Measurements from ENCODE around the gene RAPGEF4. TPM values are rescaled to one million over a fixed set of nuclear protein-coding genes. Genes with fewer than 3 reads are reported as not detected.

The RAPGEF4 gene
- polyA plus RNA-seq, 4 donors, result 7.9 to 12.1 (median 11.0) TPM

DNA sequence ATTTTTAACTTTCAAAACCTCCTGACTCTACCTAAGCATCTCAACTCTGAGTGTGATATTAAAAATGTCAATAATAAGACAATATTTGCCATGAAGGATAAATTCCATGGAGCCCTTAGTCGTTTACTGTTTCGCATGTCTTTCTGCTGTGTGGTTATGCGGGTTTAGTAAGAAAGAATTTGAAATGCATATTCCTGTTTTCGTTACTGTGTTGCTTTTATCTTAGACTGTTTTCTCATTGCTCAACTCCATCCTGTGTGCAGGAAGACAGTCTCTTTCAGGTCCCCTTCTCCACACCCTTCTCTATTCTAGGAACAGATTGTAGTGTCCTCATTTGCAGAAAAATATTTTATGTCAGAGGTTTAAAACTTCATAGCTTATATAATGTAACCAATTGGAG lies 257.5 kb downstream of the RAPGEF4 start:
- no peak for DNase-seq (ENCODE audit: low read depth in 4 of 4, low spot score in 3 of 4)

DNA sequence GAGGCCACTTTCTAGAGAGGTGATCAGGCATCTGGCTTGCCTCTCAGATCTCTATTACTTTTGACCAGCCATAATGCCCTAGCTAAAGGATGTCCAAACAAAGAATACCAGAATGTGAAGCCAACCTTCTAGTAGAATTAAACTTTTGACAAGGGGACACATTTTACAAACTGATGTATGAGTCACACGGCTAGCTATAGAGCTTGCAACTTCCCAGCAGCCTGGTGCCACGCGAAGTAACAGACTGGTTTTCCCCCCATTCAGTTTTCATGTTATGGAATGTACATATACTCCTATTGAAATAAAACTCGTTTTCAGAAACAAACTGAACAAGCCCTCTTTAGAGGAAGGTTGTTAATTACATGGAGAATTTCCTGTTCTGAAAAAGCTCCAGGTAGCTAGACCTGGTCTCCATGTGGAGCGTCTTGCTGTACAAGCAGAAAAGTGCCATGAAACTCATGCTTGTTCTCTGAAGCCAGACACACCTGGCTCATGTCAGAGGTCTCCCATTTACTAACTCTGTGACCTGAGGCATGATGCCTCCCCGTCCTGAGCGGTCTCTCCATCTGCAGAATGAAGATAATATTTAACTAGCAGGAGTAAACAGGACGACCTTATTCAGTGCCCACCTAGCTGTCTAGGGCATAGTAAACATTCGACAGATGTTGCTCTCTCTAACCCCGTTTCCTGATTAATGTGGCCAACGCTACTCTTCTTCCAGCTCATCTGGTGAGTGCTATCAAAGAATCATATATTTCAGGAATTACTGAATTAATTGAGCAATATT lies 258.5 kb downstream of the RAPGEF4 start:
- DNase-seq (ENCODE audit: low read depth in 4 of 4, low spot score in 3 of 4), result no peak

DNA sequence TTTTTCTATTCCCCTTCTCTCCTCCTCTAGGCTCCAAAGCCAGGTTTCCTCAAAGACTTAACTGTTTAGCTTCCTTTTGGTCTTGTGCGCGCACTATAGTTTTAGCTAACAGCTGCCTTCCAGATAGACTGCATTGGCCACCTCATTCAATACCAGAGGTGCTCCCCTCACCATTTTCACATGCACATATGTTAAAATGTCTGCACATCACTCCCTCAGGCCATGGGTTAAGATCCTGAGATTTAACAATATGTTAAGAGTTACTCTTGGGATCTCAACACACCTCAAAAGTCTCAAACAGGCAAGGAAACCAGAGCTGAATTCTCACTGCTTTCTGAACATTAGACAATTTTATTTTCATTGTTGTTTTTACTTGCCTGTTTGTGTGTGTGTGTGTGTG lies 259.2 kb downstream of the RAPGEF4 start:
- DNase-seq (ENCODE audit: low read depth in 4 of 4, low spot score in 3 of 4), result no peak

DNA sequence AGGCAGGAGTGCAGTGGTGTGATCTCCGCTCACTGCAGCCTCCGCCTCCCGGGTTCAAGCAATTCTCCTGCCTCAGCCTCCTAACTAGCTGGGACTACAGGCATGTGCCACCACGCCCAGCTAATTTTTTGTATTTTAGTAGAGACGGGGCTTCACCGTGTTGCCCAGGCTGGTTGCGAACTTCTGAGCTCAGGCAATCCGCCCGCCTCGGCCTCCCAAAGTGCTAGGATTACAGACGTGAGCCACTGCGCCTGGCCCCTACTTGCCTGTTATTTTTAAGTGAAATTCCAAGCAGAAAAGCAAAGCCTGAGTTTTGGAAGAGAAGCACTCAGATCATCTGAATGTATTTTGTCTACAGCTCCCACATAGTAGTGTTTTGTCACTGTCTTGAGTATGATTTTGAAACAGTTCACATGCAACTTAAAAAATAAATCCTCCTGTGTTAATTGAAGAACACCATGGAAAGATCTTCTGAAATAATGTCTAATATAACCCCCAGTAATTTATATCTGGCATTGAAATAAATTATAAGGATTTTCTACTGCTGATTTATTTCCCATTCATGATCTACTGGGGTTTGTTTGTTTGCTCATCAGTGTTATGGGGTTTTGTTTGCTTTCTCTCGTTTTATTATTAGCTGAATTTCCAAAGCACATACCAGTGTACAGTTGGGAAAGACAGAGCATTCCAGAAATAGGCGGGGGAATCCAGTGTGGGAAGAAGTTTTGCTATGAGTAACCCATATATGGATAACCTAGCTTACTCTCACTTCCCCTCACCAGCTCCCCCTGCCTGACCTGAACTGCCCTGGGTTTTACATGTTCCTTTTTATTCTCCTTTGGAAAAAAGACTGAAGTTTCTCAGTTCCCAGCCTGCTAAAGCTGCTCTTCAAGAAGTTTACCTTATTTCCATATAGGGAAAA lies 259.9 kb downstream of the RAPGEF4 start:
- DNase-seq (ENCODE audit: low read depth in 4 of 4, low spot score in 3 of 4), result peak in 2 of 4 donors; percentile 43 to 63

DNA sequence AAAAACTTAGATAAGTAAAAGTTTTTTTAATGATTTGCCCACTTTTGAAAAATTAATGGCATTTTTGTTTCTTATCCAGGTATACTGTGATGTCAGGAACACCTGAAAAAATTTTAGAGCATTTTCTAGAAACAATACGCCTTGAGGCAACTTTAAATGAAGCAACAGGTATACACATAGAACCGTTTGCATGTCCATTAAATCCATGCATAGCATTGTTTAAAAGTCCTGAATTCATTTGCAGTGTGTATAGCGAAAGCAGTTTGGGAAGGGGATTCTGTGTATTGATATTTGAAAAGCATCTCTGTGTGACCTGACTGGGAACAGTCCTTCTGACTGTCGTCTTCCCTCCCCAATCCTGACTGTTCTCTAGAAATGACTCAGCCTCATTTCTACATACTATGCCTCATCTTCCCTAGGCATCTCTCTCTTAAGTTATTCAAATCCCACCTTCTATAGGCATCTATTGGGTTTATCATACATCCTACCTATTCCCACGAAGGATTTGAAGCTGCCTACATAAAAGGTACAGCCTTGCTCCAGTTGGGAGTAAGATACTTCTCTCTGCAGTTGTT lies 260.8 kb downstream of the RAPGEF4 start:
- DNase-seq (ENCODE audit: low read depth in 4 of 4, low spot score in 3 of 4), result no peak

DNA sequence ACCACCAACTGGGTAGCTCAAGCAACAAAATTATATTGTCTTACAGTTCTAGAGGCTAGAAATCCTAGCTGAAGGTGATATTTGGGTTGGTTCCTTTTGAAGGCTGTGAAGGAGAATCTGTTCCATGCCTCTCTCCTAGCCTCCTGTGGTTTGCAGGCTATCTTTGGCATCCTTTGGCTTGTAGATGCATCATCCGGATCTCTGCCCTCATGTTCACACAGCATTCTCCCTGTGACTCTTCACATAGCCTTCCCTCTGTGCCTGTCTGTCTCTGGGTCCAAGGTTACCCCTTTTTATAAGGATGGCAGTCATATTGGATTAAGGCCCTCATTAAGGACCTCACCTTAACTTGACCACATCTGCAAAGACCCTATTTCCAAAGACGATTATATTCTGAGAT lies 261.4 kb downstream of the RAPGEF4 start:
- DNase-seq (ENCODE audit: low read depth in 4 of 4, low spot score in 3 of 4), result no peak

DNA sequence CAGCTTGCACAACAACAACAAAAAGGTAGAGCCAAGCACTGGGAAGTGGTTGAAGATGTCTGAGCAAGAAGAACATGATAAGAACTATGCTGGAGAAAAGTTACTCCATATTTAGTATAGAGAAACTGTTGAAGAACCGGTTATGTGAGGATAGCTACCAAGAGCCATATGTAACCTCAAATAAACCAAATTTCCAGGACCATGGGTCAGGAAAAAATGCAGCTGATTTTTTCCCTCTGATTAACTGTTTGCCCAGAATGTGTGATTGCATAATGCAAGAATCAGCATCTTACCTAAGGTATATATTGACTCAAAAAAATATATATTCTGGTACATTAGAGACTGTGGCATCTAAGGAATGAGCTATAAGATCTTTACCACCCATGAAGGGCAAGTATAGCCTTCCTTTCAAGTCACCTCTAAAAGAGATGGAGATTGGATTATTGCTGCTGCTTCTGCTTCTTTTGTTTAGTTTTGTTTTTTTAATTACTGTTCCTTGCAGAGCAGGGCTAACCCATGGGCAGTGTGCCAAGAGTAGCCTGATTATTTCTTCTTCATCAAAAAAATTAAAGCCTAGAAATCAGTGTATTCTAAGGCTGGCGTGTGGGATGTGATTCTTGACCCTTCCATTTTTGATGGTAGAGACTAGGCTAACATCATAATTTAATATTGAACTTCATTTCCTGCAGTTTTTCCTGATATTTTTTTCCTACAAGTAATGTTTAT lies 263.1 kb downstream of the RAPGEF4 start:
- DNase-seq (ENCODE audit: low read depth in 4 of 4, low spot score in 3 of 4), result no peak

DNA sequence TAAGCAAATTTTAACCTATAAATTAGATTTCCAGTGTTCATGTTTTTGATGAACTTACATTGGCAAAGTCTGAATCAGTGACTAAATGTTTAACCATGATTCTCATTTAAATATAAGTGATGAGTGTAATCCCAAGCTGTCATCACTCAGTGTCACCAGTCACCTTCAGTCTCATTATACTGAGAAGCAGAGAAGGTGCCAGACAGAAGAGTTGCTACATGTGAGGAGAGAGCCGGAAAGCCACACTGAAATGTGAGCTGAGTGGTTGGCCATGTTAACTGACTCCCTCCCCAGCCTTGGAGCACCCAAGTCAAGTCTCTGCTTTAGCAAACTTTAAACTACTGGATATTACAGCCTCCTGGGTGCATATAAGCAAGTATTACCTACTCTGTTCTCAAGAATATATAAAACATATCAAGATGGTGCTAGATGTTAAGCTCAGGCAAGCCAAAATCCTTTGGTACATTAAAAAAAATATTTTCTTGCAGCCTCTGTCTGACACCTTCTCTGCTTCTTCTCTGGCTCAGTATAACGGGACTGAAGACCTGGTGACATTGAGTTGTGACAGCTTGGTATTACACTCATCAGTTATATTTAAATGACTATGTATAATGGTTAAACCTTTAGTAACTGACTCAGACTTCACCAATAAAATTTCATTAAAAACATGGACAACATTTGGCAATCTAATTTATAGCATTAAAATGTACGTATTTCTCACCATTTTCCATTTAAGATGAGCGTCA lies 264.2 kb downstream of the RAPGEF4 start:
- no peak for DNase-seq (ENCODE audit: low read depth in 4 of 4, low spot score in 3 of 4)

DNA sequence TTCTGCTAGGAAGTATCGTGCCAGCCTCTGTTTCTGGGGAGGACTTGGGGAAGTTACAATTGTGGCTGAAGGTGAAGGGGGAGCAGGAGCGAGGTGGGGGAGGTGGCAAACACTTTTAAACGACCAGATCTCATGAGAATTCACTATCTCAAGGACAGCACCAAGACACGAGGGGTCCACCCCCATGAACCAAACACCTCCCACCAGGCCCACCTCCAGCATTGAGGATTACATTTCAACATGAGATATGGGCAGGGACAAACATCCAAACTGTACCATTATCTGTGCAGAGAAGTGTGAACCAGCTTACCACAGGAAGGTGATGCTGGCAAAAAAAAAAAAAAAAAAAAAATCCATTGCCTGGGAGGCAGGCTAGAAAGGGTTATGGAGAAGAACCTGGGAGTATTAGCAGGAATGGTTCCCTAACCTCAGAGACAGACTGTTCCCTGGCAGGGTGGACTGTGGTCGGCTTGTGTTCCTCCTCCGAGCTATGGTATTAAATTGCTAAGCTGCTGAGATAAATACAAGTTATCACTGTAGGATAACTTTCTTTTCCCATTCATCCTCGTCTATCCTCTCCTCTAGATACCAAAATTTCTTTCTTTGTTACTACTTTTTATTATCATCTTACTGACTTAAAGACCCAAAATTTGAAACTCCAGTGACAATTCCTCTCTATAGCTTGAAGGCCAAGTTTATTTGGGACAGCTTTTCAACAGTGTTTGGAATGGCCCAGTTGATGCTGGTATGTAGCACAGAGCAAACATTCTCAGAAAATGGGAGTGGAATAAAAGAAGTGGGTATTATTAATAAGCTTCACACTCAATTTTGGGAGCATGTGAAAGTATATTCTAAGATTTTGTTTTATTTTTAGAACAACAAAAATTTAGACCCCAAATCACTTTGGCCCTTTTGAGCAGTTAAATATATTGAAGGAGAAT lies 266.3 kb downstream of the RAPGEF4 start:
- DNase-seq (ENCODE audit: low read depth in 4 of 4, low spot score in 3 of 4), result no peak

DNA sequence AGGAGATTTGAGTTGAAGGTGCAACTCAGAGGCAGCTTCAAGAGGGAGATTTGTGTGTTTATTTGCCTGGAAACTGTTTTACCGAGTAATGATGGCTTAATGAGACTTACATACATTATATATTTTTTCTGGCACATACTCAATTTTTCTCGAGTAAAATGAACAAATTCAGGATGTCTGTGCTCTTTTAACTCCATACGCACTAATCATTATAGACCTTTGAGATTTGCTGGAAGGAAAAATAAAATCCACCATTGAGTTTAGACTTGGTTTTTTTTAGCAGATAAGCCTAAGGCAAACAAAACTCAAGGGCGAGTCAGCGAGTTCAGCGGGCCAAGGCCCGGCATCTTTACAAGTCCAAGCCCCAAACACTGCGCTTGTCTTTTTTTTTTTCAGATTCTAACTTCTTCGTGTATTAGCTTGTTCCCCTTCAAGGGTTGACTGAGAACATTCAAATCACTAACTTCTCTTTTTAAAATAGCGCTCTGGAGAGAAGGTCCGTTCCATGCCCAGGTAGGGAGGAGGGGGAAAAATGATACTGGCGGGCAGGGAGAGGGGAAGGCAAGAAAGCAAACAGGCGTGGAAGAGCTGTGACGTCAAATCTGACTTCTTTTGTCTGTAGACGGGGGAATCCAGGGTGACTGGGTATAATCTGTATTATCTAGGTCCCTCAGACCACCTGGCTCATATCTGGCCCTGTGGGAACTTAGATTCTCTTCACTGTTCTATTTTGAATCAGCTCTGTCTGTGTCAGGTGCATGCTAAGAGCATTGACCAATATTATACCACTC lies 267.3 kb downstream of the RAPGEF4 start:
- DNase-seq (ENCODE audit: low read depth in 4 of 4, low spot score in 3 of 4), result no peak

DNA sequence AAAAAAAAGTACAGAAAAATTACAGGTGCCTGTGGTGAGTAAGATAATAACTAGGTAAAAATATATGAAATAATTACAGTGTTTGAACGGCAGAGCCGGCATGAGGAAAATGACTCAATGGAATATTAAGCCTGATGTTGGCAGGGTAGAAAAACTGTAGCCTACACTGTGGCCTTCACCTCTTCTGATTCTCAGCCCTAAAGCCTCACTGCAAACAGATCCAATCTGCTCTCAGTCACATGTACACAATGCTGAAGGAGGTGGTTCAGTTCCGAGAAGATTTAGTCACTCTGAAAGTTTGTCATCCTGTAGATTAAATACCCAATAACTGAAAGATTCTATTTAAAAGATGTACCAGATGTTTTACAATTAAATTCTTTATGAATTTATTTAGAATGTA lies 273.1 kb downstream of the RAPGEF4 start:
- DNase-seq (ENCODE audit: low read depth in 4 of 4, low spot score in 3 of 4), result no peak

DNA sequence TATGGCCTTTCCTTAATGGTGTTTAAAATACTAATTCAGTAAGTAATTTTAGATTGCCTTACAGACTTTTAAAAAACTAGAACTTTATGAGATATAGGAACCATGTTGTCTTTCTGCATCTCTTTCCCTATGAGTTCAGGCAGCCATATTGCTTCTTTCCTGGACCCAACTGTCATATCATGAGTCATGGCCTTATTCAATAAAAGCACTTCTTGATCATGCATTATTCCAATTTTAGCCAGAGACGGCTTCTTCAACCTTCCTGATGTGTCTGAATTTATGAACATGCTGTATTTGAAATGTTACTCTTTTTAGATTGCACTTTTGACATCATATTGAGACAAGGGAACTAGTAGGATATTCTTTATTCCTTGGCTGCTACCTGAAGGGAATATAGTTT lies 274.6 kb downstream of the RAPGEF4 start:
- DNase-seq (ENCODE audit: low read depth in 4 of 4, low spot score in 3 of 4), result no peak

DNA sequence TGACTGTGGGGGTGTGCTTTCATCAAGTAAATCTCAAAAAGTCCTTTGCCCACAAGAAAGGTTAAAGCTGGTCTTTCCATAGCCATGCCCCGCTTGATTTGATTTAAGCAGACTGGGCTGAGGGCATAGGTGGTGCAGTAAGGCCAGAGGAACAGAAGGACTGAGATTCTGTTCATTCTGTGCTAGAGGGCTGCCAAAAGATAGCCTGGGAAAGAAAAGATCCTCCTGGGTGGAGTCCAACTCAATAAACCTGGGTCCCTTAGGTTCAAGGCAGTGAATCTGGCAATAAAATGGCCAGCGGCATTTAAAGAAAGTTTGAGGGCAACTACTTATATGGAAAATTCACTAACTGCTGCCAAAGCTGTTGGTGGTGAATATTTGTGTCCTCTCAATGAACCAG lies 280.8 kb downstream of the RAPGEF4 start:
- DNase-seq (ENCODE audit: low read depth in 4 of 4, low spot score in 3 of 4), result no peak

DNA sequence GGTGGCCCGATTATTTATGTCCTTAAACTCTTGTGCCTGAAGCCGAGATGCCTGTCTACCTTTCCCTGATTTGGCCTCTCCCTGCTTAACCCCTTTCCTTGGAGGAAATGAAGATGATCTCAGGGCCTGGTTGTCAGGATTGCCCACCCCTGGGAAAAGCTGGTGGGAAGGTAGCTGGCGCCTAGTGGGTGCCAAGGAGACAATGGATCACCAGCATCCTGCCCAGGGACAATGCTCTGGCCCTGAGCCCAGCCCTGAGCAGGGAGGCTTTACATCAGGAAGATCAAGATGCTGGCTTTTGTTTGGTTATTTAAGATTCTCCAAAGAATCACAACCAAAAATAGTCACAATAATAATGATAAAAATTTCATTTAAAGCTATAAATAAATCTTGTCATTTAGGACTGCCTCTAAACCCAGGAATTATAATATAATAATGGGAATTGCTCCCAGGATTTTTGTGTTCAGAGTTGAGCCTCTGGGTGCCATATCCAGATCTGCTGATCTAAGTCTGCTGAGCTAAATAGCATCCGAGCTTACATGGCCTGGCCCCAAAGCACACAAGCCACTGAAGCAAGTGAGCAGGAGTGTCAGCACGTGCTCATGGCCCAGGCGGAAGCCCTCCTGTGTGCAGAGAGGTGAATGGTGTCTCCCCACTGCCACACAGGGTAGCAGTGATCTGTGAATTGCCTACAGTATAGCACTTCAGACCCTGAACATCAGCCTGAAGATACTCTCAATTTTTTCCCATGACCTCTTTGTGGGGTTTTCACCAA lies 282.2 kb downstream of the RAPGEF4 start:
- no peak for DNase-seq (ENCODE audit: low read depth in 4 of 4, low spot score in 3 of 4)

DNA sequence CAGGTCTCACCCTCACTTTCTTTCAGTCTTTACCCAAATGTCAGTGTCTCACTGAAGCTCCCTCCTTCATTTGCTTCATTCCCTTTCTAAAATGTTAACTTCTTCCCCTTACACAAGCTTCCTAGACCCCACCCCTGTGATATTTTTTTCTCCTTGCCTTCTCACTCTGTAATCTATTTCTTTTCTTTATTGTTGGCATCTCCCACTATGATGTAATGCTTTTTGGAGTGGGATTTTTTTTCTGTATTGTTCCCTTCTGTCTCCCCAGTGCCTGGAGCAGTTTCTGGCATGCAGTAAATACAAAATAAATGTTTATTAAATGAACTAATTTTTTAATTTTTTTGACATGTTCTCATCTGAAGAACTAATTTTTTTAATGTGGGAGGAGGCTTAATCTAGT lies 284.1 kb downstream of the RAPGEF4 start:
- DNase-seq (ENCODE audit: low read depth in 4 of 4, low spot score in 3 of 4), result no peak

DNA sequence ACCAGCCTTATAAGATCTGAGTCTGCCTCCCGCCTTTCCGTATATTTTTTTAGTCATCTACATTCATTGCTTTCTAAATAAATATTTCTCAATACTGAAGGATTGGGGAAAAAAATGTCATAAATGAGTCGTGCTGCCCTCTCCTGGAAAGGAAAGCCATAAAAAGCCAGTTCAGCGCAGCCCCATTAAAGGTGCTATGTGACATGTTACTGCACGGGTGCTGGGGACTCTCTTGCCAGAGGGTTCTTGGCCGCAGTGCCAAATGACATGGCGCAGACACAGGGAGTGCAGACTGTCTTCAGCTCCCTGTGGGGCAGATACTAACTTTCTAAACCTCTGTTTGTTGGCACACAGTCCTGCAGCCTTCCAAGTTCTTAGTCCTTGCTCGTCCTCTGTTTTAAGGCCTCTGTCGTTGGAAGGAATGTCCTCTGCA lies 286.3 kb downstream of the RAPGEF4 start:
- no peak for DNase-seq (ENCODE audit: low read depth in 4 of 4, low spot score in 3 of 4)

DNA sequence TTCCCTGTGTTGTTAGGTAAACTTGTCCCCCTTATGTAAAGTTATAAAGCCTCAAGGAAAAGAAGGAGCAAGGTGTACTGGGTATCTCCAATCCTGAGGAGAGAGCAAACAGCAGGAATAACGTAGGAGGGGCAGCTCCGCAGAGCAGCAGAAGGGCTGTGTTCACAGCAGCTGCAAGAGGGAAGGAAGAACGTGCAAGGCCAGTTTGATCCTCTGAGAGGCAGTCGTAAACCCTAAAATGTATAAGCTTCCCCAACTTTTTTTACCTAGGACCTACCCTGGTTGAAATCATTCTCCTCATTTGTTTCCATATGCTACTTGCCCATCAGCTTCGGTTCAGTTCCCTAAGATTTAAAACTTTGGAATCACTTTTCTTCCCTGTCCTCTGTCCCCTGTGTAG lies 288.1 kb downstream of the RAPGEF4 start:
- DNase-seq (ENCODE audit: low read depth in 4 of 4, low spot score in 3 of 4), result no peak

Data from right renal pelvis (tissue), 4 donors.